Frontal cortex (tissue), 4 donors: ENCODE data around the gene KRTAP4-9. TPM values are rescaled to one million over a fixed set of nuclear protein-coding genes. Genes with fewer than 3 reads are reported as not detected.
"Not testable (repeated sequence)": the region's sequence is repeated elsewhere in the genome, so short reads cannot be mapped to it uniquely, and the experiment has no call there.

Source experiments
- DNase-seq, 2 donors: peaks; one replicate each; pipeline ENCODE4 v3.0.0; 2012; ENCODE audit warnings: low spot score in 2 of 2
- FAIRE-seq: peaks from 2 replicates; lab custom pipeline; 2012; peaks lifted over from hg19 to GRCh38; lab: Jason Lieb, UNC
- total RNA-seq: library from RNA; depleted of rRNA; stranded (reverse); fragments of >200 nt; gene quantifications from one replicate; pipeline ENCODE4 v1.2.3, GENCODE V29; 2014
- donor health status: control.
- donor health status: control.
- donor health status: control.

The KRTAP4-9 gene
- total RNA-seq, 1 donor from 2014 or later = not detected

- not testable (repeated sequence) for FAIRE-seq, DNase-seq
Measured at GRCh38 chr17:41123292-41123990, 18.3 kb downstream of the KRTAP4-9 start.

GRCh38 chr17:41123991-41124371 lies 18.8 kb downstream of the KRTAP4-9 start, which contains the start of gene KRTAP4-12:
Gene KRTAP4-12, minus strand, starts transcription at chr17:41124182. Its CDS starts 60 bp downstream, at chr17:41124122.
- not testable (repeated sequence) for DNase-seq, FAIRE-seq

GRCh38 chr17:41125064-41125463 lies 19.9 kb downstream of the KRTAP4-9 start:
- FAIRE-seq = no peak
- DNase-seq = no peak

GRCh38 chr17:41126412-41126811 lies 21.2 kb downstream of the KRTAP4-9 start:
- DNase-seq (no peak), FAIRE-seq (no peak)

GRCh38 chr17:41127371-41127770 lies 22.2 kb downstream of the KRTAP4-9 start:
- DNase-seq (no peak), FAIRE-seq (no peak)

GRCh38 chr17:41131979-41132378 lies 26.8 kb downstream of the KRTAP4-9 start:
- DNase-seq (no peak), FAIRE-seq (no peak)

GRCh38 chr17:41133880-41134735 lies 28.9 kb downstream of the KRTAP4-9 start:
- DNase-seq (no peak), FAIRE-seq (no peak)

GRCh38 chr17:41139865-41140264 lies 34.7 kb downstream of the KRTAP4-9 start:
- not testable (repeated sequence) for FAIRE-seq, DNase-seq

- no peak for FAIRE-seq
- DNase-seq = no peak
Measured at GRCh38 chr17:41140360-41141131, 35.4 kb downstream of the KRTAP4-9 start, which contains the start of gene KRTAP4-6. Gene KRTAP4-6, minus strand, starts transcription at chr17:41140544. Its CDS starts 57 bp downstream, at chr17:41140487.

GRCh38 chr17:41141361-41141760 lies 36.2 kb downstream of the KRTAP4-9 start:
- FAIRE-seq = no peak
- no peak for DNase-seq

GRCh38 chr17:41144846-41145245 lies 39.7 kb downstream of the KRTAP4-9 start:
- DNase-seq = no peak
- FAIRE-seq = no peak

GRCh38 chr17:41145261-41145660 lies 40.1 kb downstream of the KRTAP4-9 start:
- FAIRE-seq = no peak

GRCh38 chr17:41147531-41148204 lies 42.5 kb downstream of the KRTAP4-9 start:
- DNase-seq (no peak), FAIRE-seq (no peak)

More at GRCh38 chr17:41145261-41145660, 40.1 kb downstream of the KRTAP4-9 start:
- DNase-seq = no peak

GRCh38 chr17:41148971-41149651 lies 43.9 kb downstream of the KRTAP4-9 start:
- FAIRE-seq, DNase-seq: not testable (repeated sequence)

- DNase-seq (no peak), FAIRE-seq (no peak)
Measured at GRCh38 chr17:41149652-41149985, 44.4 kb downstream of the KRTAP4-9 start, which contains the start of gene KRTAP4-5. Gene KRTAP4-5, minus strand, starts transcription at chr17:41149825. Its CDS starts 58 bp downstream, at chr17:41149767.

- DNase-seq (no peak), FAIRE-seq (no peak)
Measured at GRCh38 chr17:41150026-41150425, 44.8 kb downstream of the KRTAP4-9 start.

- DNase-seq (no peak), FAIRE-seq (no peak)
Measured at GRCh38 chr17:41151525-41151924, 46.3 kb downstream of the KRTAP4-9 start.

- DNase-seq = no peak
- FAIRE-seq = no peak
Measured at GRCh38 chr17:41153856-41154255, 48.7 kb downstream of the KRTAP4-9 start.
